NT2/D1 (cell line): ENCODE data around the gene DPH6.

ENCODE experiments used
- DNase-seq: peaks from one replicate; pipeline ENCODE4 v3.0.0-alpha.2; 2011; ENCODE audit warnings: low read depth, low spot score
- H3K27me3 ChIP-seq: 2 replicates; pipeline ENCODE4 v1.6.0; 2011; ENCODE audit warnings: mild to moderate bottlenecking; ENCODE audit not compliant: insufficient read length, insufficient read depth
- H3K36me3 ChIP-seq: 2 replicates; pipeline ENCODE4 v1.6.1; 2011; ENCODE audit warnings: mild to moderate bottlenecking, low read length, mixed read lengths; ENCODE audit not compliant: insufficient read depth, insufficient read length
- H3K4me1 ChIP-seq: 2 replicates; pipeline ENCODE4 v1.5.1; 2011; ENCODE audit not compliant: insufficient read depth, insufficient read length
- H3K4me3 ChIP-seq: 2 replicates; pipeline ENCODE4 v1.5.1; 2011; ENCODE audit warnings: low read depth; ENCODE audit not compliant: insufficient read length
- H3K9ac ChIP-seq: 2 replicates; pipeline ENCODE4 v1.6.0; 2011; ENCODE audit warnings: low read depth; ENCODE audit not compliant: insufficient read length
- H3K9me3 ChIP-seq: 2 replicates; pipeline ENCODE4 v1.5.1; 2011; ENCODE audit warnings: mild to moderate bottlenecking, low read length; ENCODE audit not compliant: insufficient read depth
- SUZ12 ChIP-seq: IDR thresholded peaks from 2 replicates; pipeline ENCODE4 v1.6.1; 2011; ENCODE audit not compliant: insufficient read length, insufficient read depth; ENCODE audit errors: extremely low read depth
- YY1 ChIP-seq: IDR thresholded peaks from 2 replicates; pipeline ENCODE4 v1.6.1; 2011; ENCODE audit not compliant: insufficient read length, insufficient read depth
- ZNF274 ChIP-seq: IDR thresholded peaks from 2 replicates; pipeline ENCODE4 v1.6.1; 2011; ENCODE audit warnings: mild to moderate bottlenecking, low read depth, low read length

The DPH6 gene

GRCh38 chr15:35486296-35486695 lies 59.7 kb downstream of the DPH6 start:
- H3K4me1 ChIP-seq: no peaks in the 10 kb centered on the region
- DNase-seq: no peak
- H3K27me3 ChIP-seq: no peaks in the 10 kb centered on the region
- no peak for TF ChIP-seq YY1
- no peak for TF ChIP-seq SUZ12
- TF ChIP-seq ZNF274: no peak
- H3K4me3 ChIP-seq: no peak overlapping the region
- H3K9me3 ChIP-seq: peaks cover 23% of the 10 kb centered on the region; the same call in 1 of the 2 replicates
- peaks cover 3% of the 10 kb centered on the region for H3K36me3 ChIP-seq
- no peak overlapping the region for H3K9ac ChIP-seq

DNA sequence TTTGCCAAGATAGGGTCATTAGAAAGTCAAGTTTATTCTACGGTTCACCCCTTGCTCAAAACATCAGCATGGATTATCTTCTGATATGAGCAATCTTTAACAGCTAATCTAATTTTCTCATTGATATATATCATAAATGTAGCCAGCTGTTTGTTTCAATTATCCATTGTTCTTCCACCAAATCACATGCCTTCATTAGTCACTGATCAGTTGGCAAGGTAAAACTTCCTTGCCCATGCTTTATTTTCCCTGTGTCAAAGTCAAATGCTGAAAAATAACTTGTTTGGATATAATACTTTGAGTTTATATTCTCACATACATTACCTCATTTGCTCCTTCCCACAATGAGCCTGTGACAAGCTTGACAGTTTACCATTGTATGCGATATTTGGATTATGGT lies 60.6 kb downstream of the DPH6 start:
- TF ChIP-seq SUZ12: no peak
- TF ChIP-seq YY1: no peak
- TF ChIP-seq ZNF274: no peak
- Histone ChIP-seq H3K4me1 (no peaks in the 10 kb centered on the region), H3K4me3 (no peak overlapping the region), H3K27me3 (no peaks in the 10 kb centered on the region), H3K9me3 (peaks cover 23% of the 10 kb centered on the region; the same call in 1 of the 2 replicates), H3K36me3 (peaks cover 3% of the 10 kb centered on the region), H3K9ac (no peak overlapping the region)
- no peak for DNase-seq

DNA sequence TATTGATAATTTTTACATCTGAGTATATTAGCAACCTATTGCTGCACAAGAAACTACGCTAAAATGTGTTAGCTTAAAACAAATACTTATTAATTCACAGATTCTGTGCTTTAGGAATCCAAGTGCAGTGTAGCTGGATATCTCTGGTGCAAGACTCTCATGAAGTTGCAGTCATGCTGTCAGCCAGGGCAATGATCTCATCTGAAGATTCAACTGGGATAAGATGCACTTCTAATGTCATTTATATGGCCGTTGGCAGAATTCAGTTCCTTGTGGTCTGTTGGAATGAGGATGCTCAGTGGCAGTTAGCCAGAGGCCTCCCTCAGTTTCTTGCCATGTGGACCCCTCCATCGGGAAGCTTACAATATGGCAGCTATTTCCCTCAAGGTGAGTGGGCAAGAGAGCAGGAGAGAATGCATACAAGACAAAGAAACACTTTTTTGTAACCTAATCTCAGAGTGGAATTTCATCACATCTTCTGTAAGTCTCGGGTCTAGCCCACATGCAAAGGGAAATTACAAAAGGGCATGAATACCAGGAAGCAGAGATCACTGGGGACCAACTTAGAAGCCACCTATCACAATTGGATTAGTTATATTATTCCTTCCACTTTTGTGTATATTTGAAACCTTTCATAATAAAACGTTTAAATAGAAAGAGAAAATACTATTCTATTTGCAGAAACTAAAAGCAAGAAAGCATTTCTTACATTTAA lies 61.6 kb downstream of the DPH6 start:
- no peaks in the 10 kb centered on the region for H3K4me1 ChIP-seq
- H3K27me3 ChIP-seq: no peaks in the 10 kb centered on the region
- peaks cover 3% of the 10 kb centered on the region for H3K36me3 ChIP-seq
- H3K9me3 ChIP-seq: peaks cover 23% of the 10 kb centered on the region; the same call in 1 of the 2 replicates
- no peak for TF ChIP-seq YY1
- no peak for TF ChIP-seq ZNF274
- TF ChIP-seq SUZ12: no peak
- no peak overlapping the region for H3K4me3 ChIP-seq
- H3K9ac ChIP-seq: no peak overlapping the region
- DNase-seq: no peak

DNA sequence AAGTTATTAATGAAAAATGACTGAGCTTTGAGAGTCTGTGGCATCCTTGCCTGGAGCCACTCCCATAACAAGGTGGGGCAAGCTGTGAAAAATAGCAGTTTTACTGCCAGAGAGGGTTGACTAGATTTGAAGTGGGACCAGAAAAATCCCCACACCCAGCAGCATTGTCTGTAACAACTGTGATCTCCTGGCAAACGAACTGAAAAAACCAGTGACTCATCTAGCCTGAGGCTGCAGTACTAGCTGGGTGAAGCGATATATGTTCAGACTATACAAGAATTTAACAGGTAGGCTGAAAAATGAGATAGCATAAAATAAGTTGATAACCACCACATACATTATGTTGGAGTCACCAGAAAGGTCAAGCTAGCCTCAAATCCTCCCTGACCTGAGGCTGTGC lies 64.0 kb downstream of the DPH6 start:
- no peak for TF ChIP-seq YY1
- no peak for TF ChIP-seq ZNF274
- TF ChIP-seq SUZ12: no peak
- H3K9ac ChIP-seq: no peak overlapping the region
- DNase-seq: no peak
- H3K4me3 ChIP-seq: no peak overlapping the region
- H3K27me3 ChIP-seq: no peaks in the 10 kb centered on the region
- no peaks in the 10 kb centered on the region for H3K36me3 ChIP-seq
- H3K9me3 ChIP-seq: peaks cover 7% of the 10 kb centered on the region; the same call in 1 of the 2 replicates
- H3K4me1 ChIP-seq: no peaks in the 10 kb centered on the region

- Histone ChIP-seq H3K9me3 (peaks cover 3% of the 10 kb centered on the region; the same call in 1 of the 2 replicates), H3K9ac (no peak overlapping the region), H3K36me3 (no peaks in the 10 kb centered on the region), H3K4me3 (no peak overlapping the region), H3K27me3 (no peaks in the 10 kb centered on the region), H3K4me1 (no peaks in the 10 kb centered on the region)
- TF ChIP-seq YY1 (no peak), ZNF274 (no peak), SUZ12 (no peak)
- DNase-seq: no peak
Observed at GRCh38 chr15:35481064-35481463, 64.9 kb downstream of the DPH6 start.

DNA sequence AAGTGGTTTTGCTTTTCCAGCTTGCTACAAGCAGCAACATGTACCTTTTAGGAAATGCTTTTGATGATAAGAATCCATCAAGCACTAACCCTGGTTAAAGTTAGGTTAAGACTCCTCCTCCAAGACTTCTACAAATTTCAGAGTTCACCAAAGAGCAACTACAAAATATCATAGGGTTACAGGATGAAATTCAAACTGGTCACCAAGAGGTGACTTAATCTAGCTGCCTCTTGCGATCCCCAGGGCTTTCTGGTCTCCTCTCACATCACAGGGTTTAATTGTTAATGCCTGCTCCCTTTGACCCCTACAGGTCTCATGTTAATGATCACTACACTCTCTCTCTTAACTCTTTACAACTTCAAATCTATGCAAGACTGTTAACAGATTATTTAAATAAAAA lies 66.5 kb downstream of the DPH6 start:
- Histone ChIP-seq H3K4me1 (no peaks in the 10 kb centered on the region), H3K27me3 (no peaks in the 10 kb centered on the region), H3K9me3 (peaks cover under 1% of the 10 kb centered on the region; the same call in 1 of the 2 replicates), H3K4me3 (no peak overlapping the region), H3K9ac (no peak overlapping the region), H3K36me3 (no peaks in the 10 kb centered on the region)
- TF ChIP-seq YY1: no peak
- TF ChIP-seq SUZ12: no peak
- TF ChIP-seq ZNF274: no peak
- no peak for DNase-seq

DNA sequence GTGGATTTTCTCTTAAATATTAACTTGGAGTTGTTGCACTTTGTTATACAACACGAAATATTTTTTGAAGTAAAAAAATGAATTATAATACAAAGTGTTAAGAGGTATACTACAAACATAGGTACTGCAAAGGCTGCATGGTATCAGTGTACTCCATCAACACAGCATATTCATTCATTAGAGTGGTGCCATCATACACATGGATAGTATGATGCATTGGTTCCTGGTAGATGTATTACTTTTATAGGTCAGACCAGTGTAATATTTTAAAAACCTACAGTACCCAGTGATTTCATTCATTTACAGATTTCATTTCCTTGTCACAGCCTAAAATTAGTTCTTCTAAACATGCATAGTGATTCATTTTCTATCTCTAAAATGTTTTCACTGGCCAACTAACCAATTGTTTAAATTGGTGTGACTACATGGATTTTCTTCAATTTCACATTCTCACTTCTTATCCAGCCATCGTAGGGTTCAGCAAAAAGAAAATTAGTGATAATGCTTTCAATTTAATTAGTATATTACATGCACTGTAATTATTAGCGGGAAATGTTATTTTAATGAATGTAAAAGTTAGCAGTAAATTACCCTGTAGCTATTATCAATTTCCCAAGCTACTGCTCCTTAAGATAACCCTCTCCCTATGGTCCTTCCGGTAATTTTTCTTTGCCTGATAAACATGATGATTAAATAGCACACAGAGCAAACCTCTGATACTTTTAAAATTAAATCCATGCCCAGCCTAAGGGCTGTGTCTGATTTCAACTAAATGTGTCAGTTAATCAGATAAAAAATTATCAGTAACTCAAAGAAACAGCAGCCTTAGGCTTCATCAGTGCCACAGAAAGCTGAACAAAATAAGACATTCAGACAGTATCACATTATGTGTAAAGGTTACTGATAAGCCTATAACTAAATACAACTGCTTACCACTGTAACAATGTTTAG lies 68.4 kb downstream of the DPH6 start:
- no peaks in the 10 kb centered on the region for H3K36me3 ChIP-seq
- no peak overlapping the region for H3K4me3 ChIP-seq
- DNase-seq: no peak
- no peak for TF ChIP-seq YY1
- no peak for TF ChIP-seq SUZ12
- no peak for TF ChIP-seq ZNF274
- no peaks in the 10 kb centered on the region for H3K27me3 ChIP-seq
- H3K4me1 ChIP-seq: no peaks in the 10 kb centered on the region
- no peak overlapping the region for H3K9ac ChIP-seq
- no peaks in the 10 kb centered on the region for H3K9me3 ChIP-seq
